GM21723 (cell line): Measurements from ENCODE around the gene DLX6.

ENCODE experiments used
- ATAC-seq: cut with Tn5 transposase; IDR thresholded peaks from one replicate; pipeline ENCODE4 v1.9.1; 2021; ENCODE audit warnings: mild to moderate bottlenecking, moderate library complexity; ENCODE audit not compliant: unreplicated experiment

Gene DLX6

DNA sequence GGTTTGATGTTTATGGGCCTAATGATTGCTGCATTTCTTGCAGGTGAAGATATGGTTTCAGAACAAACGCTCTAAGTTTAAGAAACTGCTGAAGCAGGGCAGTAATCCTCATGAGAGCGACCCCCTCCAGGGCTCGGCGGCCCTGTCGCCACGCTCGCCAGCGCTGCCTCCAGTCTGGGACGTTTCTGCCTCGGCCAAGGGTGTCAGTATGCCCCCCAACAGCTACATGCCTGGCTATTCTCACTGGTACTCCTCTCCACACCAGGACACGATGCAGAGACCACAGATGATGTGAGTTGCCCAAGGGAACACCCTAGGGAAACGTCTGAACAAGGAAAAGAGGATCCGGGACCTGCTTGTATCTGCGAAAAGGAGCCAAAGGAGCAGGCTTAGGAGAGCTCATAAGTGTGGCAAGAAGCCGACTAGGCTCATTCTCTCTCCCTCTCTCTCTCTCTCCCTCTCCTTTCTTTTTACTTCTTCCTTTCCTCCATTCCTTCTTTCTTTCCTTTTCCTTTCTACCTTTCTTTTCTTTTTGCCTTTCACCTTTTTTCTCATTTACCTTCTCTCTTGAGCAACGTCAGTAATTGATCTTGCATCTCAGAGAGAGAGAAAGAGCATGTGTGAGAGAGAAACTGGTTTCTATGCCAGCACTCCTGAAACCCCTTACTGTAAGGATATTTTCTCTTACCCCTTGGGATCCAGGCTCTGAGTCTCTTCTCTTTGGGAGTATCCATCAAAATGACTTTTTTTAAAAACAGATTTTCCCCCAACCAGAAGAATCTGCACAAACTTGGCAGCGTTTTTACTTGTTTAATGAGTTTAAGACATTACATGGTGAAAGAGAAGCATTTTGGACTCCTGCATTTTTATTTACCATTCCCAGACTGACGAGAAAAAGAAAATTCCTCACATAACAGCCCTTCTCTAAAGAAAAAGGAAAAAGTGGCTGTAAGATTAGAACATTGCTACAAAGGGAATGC, 4.7 kb downstream of the DLX6 start:
- no peak for ATAC-seq

GRCh38 chr7:97011104-97011503, 5.8 kb downstream of the DLX6 start:
- ATAC-seq: no peak

DNA sequence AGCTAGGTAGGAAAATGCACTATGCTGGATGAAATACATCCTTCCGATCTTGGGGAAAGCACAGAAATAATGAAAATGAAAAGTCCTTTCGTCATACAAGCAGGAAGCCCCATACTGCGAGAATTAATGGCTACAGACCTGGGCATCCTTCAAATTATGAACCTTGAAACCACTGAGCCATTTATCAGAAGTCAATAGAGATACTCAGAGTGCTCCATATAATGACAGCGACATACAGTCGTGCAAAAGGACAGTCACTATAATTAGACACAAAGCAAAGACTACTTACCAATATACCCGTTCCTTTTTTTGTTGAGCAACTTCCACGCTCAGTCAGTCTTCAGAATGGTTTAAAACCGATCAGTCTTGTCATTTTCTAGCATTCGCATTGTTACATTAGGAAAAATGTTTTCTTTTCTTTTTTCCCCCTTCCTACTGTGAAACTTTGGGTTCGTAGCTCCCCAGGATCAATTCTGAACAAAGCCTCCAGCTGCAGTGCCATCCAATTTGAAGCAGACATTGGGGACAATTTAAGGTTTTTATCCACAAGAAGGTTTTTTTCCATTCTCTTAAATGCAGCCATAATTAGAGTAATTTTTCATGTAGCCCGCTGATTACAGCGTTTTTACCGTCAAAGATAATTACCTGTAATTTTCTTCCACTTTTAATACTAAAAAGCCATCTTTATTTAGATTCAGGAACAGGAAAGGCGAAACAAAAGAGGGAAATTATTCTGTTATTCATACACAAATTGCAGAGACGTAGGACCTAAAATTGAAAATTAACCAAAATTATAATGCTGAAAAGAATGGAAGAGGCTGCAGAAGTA, 6.4 kb downstream of the DLX6 start:
- no peak for ATAC-seq

DNA sequence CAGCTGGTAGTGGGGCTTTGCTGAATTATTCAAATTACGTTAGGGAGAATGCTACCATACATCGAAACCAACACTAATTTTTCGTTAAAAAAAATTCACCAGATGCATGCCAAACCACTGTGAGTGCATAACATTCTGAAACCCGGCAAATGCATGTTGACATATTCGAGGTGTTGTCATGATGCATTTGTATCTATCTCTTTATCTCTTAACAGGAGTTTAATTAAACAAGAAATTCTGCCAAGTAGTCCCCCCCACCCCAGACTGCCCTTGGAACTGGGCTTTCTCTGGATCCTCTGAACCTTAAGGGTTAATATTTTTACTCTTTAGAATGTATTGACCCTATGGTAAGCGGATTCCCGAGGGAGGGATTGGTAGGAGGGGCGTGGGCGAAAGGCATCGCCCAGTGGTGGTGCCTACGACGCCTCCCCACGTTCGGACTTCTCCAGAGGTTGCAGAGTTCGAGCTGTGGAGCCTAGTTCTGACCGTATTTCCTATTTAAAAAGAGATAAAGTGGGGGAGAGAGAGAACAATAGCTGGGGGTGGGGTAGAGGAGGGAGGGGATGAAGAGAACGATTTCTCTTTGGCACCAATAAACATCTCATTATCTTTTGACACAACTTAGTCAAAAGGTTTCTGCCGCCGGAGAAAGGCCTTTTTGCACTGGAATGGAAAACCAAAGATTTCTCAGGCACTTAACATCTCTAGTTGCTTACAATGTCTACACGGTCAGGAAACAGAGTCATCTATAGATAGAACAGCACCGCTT, 7.2 kb downstream of the DLX6 start:
- no peak for ATAC-seq

DNA sequence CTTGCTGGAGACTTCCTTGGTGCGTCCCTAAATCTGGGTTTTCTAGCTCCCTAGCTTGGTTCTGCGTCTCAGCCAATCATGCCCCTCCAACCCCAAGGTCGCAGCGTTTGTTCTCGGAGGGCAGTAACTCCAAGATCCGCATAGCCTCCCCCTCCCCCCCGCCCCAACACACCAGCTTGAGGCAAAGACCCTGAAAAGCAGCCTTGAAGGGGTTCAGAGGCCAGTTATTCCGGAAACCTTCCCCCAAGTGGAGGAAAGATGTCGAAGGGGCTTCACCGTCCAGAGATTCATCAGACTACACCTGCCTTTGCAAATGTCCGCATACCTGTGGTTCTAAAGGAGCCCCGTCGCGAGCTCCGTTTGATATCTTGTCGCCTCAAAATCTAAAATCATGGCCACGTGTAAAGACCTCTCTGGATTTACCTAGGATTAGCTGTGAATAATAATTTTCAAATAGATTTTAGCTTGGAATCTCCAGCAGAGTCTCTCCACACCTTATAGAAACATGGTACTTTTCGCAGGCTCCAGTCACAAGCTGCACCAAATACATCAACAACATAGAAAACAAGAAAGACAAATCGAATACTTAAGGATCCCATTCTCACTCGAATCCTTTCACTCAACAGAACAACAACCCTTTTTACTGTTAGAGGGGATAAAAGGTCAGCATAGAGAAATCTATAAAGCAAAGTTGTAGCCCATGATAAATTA, 7.9 kb downstream of the DLX6 start:
- ATAC-seq: no peak

- no peak for ATAC-seq
Observed at GRCh38 chr7:97013845-97014134, 8.4 kb downstream of the DLX6 start.

DNA sequence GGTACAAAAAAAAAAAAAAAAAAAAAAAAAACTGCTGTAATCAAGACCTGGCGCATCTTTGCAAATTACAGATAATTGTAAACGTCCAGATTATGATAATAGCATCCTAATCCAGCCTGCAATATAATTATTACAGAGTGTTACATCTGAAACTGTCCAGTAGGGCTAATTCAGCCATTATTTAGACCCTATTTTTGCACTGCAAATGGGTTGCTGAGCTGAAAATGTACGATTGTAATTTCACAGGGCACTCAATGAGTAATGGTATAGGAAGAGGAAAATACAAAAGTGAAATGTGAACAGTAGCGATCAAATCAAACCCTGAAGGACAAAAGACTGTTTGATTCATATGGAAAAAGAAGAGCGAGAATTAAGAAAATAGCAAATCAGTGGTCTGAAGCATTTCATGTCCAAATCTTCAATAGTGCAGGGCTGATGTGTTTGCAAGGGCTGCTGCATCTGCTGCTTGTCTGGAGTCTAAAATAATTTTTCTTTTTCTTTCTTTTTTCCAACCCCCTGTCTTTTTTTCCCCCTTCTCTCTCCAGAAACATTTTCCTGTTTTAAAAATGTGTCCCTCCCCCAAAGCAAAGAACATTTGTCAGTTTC, 8.9 kb downstream of the DLX6 start:
- ATAC-seq: no peak

DNA sequence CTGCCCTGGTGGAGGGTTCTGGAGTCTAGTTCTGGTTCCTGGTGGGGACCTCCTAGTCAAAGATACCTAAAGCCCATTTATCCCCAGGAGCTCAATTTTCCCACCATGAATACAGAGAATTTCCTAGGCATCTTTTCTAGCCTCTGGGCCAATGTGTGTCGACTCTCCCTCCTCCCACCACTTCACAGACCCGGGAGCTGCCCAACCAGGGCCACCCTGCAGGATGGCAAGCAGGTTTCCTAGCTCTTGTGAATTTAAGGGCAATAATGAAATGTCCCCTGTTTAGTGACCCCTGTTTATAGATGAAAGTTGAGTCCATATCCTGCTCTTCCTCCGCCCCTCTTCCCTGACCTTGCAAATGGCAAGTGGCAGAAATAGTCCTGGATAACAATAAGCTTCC, 9.9 kb downstream of the DLX6 start:
- ATAC-seq: no peak

DNA sequence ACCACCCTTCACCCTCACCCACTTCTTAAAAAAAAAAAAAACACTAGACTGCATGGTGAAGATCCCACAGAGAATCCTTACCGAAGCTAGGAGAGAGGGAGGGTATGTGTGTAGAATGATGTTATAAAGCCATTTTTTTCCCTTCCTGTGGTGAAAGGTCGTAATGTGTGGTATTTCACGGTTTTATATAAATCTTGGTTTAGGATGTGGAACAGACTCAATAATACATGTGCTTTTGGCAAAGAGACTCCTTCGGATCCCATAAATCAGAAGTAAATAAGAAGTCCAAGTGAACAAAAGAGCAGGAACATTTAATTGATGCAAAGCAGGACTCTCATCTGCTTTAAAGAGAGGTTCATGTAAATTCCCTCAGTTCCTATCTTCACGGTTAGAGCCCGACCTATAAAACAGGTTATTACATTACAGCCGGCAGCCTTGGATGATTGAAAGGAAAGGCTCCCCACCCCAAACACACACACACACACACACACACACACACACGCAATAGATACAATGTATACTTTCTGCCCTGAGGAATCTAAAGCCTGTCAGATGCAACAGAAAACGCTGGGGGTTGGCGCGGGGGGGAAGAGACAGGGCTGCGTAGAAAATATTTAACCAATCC, 10.5 kb downstream of the DLX6 start:
- no peak for ATAC-seq

GRCh38 chr7:97016381-97017191, 11.2 kb downstream of the DLX6 start:
- ATAC-seq: no peak

DNA sequence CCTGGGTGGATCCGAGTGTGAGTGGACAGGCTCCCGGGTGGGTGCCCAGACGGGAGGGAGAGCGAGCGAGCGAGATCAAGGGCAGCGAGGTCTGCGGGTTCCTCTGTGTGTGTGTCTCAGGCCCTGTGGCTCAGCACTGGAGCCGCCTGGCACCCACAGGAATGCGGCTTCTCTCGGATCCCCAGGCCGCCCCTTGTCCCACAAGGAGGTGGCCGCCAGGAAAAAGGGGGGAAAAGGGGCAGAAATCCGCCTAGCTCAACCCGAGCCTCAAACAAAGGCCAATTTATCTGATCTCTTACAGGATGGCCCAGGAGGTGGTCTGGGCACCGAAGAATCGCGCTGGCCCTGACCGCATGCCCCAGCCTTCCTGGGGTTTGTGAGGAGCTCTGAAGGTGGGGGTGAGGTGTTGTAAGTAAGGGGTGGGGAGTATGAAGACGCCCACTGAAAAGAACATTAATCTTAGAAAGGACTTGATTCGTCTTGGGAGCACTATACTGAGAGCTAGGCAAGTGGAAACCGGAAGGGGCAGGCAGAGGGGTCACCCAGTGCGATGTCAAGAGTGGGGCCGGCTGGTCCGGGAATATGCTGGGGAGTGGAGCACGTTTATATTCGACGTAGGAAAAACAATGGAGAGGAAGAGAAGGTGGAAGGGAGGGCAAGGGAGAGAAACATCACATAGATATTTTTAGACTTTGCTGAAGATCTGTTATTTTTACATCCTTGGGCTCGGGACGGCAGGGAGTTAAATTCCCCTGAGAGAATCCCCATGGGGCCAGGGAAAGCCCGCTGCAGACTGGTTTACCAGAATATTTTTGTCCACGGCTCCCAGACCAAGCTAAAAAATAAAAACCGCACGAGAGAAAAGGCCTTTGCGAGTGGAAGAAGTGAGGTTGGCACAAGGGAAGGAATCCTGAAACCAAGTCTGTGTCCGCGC, 12.1 kb downstream of the DLX6 start:
- no peak for ATAC-seq

DNA sequence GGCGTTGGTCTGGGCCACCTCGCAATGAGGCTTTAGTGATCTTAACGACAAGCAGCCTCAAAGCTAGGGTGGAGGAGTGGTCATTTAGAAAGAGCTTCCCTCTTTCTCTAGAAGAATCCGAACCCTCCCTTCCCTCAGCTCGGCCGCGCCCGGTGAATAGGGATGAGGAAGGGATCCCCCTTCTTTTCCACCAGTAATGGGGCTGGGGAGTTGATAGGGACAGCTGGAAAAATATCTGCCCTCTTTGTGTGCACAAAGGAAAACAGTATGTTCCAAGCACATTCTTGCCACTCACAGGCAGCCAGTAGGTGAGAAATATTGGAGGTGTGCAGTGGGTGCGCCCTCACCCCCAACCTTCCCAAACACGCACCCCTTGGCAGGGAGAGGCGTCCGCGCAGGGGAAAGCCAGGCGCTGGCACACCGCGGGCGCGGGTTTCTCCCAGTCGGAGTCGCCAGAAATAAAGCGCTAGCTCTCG, 12.8 kb downstream of the DLX6 start:
- no peak for ATAC-seq

DNA sequence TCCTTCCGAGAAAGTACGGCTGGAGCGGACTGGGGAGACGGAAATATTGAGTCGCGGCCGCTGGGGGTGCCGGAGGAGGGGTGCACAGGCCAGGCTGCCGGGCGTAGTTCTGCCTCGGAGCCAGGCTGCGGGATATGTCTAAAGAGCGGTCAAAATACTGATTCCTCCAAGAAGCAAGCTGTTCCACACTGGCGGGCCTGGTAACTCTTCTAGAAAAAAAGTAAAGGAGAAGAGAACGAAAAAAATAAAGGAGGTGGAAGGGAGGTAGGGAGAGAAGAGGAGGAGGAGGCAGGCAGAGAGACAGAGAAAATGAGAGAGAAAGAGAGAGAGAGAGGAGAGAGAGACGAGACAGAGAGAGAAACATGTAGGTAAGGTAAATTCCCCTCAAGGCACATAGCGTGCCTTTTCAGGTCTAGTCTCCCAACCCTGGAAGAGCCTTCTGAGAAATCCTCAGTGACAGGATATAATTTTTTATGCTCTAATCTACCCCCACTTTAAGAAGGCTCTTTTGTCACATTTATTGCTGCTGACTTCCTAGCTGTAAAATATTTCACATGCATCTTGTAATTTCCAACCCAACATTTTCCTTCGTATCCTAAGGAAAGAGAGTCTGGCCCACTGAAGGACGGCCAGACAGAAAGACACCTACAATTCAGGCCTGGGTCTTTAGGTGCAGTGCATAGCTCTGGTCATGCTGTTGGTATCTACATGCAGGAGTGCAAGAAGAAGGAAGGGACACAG, 13.6 kb downstream of the DLX6 start:
- no peak for ATAC-seq

GRCh38 chr7:97019710-97020225, 14.4 kb downstream of the DLX6 start:
- ATAC-seq: no peak

- ATAC-seq: no peak
Observed at GRCh38 chr7:97020601-97020995, 15.2 kb downstream of the DLX6 start.

GRCh38 chr7:97020996-97021746, 15.8 kb downstream of the DLX6 start:
- ATAC-seq: no peak
